HG03571 (cell line): Measurements from ENCODE around the gene PLGRKT.
"Not testable (repeated sequence)": the region's sequence is repeated elsewhere in the genome, so short reads cannot be mapped to it uniquely, and the experiment has no call there.

Source experiments
- ATAC-seq: cut with Tn5 transposase; IDR thresholded peaks from one replicate; pipeline ENCODE4 v1.9.1; 2021; ENCODE audit not compliant: unreplicated experiment

The PLGRKT gene, protein sequence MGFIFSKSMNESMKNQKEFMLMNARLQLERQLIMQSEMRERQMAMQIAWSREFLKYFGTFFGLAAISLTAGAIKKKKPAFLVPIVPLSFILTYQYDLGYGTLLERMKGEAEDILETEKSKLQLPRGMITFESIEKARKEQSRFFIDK

DNA sequence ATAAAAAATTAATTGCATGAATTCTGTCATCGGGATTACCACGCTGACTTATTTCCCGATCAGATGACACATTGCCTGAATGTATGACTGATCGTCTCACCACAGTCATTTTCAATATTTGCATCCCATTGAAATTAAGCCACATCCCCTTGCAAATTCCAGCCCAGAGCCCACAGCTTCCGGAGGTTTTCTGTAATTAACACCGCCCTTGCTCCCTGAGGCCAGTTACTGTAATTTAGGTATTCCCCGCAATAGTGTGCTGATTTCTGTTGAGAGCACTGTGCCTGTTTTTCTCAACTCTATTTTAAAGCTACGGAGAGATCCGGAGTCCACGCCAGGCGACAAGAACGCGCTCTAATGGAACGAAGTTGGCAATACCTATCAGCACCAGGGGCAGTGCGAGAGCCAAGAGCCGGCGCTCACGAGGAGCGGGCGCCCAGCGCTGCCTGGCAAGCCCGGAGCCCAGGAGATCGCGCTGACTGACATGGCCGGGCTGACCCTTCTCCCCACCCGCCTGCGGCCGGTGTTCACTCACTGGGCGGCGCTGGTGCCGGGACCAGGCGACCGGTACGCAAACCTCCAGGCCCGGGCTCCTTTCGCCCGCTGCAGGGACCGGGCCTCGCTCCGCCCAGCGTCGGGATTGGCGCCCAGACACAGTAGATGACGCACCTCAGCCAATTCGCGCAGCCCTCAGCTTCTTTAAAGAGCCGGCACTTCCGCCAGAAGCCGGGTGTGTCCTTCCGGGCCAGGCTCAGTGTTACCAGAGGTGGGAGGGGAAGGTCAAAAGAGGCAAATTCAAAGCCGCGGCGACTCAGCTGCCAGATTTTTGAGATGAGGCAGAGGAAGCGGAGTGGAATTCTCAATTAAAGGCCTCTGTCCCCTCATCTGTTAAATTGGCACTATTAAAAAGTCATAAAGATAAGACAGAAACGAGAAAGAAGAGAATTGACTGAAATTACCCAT lies at the start of gene PLGRKT:
TSS of gene PLGRKT (minus strand) at position 672 of the 963 bp plus-strand sequence. CDS start 5,948 bp downstream, outside the sequence.
- peak; percentile 85 for ATAC-seq

DNA sequence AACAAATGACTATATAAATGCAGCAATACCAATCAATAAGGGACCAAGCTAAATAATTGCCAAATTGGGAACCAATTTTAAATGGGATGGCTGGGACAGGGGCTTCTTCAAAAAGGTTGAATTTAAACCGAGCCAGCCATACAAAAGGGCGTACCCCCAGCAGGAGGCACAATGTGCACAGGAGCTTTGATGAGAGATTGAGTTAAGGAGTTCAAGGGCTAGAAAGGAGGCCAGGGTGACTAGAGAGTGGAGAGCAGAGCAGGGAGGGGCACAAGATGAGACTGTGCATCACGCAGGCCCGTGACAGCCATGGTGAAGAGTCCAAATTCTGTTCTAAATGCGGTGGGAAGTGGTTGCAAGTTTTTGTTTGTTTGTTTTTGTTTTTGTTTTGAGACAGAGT lies 49.3 kb upstream of the PLGRKT start:
- ATAC-seq, result no peak

DNA sequence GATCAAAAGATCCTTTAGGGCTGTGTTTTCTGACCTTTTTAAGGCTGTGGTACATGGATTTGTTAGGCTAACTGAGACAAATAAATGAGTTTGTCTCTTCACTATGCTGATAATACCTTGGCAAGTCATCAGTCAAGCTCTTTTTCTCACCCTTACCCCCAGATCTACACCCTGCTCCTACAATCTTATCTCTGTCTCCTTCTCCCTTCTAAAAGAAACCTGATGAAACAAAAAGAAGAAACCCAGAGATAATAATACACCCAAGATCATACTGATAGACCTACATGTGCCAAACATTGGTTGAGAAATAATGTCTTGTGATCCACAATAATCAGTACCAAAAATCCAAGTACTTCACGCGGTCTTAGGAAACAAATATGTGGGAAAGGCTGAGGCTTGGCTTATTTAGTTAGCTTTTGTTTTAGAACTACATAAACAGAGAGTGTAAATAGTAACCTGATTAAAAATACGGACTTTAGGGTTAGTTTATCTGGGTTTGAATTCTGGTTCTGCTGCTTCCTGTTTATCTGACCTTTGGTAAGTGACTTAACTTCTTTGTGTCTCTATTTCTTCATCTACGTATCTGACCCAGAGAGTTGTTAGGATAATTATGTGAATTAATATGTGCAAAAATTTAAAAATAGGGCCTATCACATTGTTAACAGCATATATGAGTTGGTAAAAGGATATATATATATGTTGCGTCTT lies 47.8 kb upstream of the PLGRKT start:
- no peak for ATAC-seq

DNA sequence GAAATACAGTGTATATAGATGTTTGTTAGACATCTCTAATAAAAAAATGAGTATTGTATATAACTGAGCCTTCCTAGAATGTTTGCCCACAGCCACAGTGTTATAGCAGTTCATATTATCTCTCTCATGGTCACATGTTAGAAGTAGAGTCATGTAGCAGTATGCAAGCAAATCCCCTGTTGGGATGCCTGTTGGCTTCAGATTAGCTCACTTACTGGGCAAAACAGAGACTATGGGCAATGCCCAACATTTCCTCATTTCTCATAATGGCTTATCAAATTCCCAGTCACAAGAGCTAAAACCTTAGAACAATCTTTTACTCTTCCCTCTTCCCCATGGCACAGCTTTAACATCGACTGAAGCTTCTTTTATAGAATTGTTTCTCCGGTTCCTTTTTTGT lies 45.6 kb upstream of the PLGRKT start:
- ATAC-seq, result no peak

DNA sequence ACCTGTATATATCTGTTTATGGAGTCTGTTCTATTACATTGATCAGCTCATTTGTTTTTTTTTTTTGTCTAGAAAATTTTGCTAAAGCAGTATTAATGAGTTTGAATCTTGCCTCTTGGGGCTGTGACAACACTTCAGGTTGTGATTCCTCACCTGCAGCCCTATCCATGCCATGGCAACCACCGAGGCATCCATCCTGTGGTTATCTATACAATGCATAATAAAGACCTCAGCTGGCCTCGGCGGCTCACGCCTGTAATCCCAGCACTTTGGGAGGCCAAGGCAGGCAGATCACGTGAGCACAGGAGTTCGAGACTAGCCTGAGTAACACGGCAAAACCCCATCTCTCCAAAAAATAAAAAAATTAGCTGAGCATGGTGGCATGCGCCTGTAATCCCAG lies 44.5 kb upstream of the PLGRKT start:
- ATAC-seq, result no peak

DNA sequence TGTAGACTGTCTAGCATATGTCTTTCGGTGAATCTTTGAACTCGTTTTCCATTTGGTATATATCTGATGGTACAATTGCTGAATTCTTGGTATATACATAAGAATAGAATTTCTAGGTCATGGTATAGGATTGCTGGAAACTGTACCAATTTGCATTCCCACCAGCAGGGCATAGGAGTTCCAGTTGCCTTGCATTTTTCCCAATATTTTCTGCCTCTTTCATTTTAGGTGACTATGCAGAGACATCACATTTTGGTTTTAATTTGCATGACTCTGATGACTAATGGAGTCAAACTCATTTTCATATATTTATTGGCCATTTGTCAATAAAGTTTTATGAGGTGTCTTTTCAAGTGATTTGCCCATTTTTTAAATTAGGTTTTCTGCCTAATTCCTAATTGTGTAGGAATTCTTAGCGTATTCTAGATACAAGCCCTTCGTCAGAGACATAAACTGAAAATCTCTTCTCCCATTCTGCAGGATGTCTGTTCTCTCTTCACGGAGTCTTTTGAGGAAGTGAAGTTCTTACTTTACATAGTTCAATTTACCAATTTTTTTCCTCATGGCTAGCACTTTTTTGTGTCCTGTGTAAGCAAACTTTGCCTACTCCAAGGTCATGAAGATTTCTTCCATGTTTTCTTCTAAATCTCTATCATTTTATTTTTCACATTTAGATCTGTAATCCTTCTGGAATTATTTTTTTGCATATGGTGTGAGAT lies 43.8 kb upstream of the PLGRKT start:
- no peak for ATAC-seq

DNA sequence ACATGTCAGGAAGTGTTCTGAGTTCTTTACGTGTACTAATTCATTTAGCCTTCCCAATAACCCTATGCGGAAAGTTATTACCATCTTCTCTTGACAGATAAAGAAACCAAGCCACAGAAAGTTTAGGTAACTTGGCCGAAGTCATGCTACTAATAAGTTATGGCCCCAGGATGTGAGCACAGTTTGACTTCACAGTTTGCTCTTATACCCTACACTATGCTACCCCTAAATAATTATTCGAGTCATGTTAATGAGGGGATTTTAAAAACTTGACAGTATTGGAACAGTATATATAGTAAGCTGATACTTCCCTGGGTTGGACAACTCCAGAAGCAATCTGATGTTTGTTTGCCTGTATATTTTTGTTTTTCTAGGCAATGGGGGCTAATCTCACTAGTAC lies 43.2 kb upstream of the PLGRKT start:
- ATAC-seq, result no peak

DNA sequence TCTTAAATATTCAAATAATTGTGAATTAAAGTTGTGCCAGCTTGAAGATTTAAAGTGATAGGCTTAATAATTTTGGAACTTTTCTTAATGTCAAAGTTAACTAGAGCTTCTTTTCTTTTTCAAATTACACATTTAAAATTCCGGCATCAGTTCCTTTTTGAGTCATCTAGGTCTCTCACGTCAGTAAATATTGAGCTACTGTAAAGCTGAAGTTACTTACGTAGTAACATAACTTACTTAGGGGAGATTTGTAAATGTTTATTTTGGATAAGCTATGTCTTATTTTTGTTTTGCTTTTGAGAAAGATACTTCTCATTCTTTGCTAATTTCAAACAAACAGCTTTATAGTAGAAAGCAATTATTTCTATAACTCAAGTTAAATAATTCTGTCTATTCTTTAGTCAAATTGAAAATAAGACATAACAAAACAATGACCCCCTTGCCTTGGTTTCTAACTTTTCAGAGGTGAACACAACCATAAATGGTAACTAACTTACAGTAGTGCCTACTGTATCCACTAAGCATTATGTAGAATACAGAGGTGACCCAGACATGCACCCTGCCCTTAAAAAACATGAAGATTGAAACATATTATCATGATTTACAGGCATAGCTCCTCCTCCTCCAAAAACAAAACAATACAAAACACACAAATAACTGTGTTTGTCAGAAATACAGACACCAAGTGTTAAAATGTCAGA lies 42.4 kb upstream of the PLGRKT start:
- ATAC-seq, result no peak

DNA sequence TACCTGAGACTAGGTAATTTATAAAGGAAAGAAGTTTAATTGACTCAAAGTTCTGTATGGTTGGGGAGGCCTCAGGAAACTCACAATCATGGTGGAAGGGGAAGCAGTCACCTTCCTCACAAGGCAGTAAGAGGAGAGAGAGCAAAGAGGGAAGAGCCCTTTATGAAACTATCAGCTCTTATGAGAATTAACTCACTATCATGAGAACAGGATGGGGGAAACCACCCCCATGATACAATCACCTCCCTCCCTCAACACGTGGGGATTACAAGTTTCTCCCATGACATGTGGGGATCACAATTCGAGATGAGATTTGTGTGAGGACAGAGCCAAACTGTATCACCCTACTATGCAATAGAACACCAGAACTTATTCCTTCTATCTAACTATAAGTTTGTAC lies 40.5 kb upstream of the PLGRKT start:
- ATAC-seq, result no peak

DNA sequence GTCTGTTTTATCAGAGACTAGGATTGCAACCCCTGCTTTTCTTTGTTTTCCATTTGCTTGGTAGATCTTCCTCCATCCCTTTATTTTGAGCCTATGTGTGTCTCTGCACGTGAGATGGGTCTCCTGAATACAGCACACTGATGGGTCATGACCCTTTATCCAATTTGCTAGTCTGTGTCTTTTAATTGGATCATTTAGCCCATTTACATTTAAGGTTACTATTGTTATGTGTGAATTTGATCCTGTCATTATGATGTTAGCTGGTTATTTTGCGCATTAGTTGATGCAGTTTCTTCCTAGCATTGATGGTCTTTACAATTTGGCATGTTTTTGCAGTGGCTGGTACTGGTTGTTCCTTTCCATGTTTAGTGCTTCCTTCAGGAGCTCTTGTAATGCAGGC lies 37.9 kb upstream of the PLGRKT start:
- ATAC-seq, result not testable (repeated sequence)

DNA sequence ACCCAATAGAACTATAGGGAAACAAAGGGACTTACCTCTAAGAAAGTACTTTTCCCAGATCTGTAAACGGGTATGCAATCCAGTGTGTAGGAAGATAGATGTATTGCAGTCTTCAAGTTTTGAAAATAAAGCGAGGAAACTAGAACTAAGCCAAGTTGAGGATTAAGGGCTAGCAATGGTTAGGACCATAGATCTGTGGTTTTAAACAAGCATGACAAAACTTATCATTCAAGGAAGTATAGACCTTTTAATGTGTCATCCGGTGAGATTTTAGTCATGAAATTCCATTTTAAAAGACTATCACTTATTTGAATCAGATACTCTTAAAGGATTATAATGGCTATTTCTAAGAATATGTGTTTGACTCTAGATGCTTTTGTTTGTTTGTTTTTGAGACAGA lies 33.1 kb upstream of the PLGRKT start:
- ATAC-seq, result no peak

DNA sequence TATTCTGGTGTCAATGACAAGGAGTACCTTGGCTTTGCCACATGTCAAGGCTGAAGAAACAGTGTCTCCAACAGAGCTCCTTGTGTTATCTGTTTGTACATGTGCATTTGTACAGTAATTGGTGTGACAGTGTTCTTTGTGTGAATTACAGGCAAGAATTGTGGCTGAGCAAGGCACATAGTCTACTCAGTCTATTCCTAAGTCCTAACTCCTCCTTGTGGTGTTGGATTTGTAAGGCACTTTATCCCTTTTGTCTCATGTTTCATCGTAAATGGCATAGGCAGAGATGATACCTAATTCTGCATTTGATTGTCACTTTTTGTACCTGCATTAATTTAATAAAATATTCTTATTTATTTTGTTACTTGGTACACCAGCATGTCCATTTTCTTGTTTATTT lies 32.4 kb upstream of the PLGRKT start:
- ATAC-seq, result no peak

DNA sequence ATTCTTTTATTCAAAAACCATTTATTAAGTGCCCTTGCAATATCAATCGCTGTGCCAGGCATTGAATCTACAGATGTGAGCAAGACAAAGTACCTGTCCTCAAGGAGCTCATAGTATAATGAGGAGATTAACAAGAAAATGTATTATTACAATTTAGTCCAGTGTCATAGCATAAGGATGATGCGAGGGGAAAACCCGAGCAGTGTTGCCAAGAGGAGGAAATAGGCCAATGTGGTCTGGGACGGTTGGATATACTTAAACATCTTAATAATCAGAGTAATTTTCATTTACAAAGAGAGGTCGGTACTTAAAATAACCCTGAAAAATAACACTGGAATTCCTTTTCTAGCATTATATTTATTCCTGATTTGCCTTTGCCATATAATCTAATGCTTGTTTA lies 31.1 kb upstream of the PLGRKT start:
- ATAC-seq, result no peak

DNA sequence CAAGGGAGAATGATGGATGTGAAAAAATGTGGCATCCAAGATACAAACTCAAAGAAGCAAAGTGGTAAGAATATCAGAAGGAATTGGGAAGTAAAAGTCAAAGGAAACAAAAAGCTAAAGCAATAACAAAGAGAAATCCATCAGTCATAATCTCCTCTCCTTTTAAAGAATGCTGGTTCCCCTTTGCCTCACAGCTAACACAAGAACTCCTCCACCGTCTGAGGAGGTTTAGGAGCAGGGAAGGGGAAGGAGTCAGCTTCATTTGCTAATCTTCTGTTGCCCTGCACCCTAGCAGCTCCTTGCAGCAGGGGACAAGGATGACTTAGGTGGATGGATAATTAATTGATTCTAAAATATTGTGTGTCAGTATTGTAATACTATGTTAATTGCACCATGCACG lies 29.0 kb upstream of the PLGRKT start:
- no peak for ATAC-seq

DNA sequence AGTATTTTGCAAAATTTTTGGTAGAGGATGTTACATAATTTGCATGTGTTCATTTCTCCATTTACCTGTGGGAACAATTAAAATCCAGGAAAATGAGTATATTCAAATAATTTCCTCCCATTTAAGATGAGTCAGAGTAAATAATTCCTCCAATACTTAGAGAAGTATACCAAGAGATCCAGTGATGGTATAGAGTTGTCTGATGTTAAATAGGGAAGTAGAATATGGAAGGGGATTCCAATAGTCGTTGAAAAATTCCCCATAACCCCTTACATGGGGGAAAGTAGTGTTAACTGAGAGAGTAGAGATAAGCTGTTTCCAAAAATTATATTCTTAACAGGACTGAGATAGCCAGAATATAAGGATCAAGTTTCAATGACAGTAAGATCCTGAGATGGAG lies 28.3 kb upstream of the PLGRKT start:
- no peak for ATAC-seq

DNA sequence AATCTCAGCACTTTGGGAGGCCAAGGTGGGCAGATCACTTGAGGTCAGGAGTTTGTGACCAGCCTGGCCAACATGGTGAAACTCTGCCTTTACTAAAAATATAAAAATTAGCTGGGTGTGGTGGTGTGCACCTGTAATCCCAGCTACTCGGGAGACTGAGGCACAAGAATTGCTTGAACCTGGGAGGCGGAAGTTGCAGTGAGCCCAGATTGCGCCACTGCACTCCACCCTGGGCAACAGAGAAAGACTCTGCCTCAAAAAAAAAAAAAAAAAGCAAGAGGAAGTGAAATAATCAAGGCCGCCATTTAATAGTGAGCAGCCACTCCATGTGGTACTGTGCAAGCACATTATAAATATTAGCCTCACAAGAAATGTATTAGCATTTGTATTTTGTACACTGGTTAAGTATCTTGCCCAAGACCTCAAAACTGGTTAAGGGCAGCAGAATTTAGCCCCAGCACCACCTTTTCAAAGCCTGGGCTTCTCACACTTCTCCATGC lies 27.2 kb upstream of the PLGRKT start:
- ATAC-seq, result not testable (repeated sequence)

DNA sequence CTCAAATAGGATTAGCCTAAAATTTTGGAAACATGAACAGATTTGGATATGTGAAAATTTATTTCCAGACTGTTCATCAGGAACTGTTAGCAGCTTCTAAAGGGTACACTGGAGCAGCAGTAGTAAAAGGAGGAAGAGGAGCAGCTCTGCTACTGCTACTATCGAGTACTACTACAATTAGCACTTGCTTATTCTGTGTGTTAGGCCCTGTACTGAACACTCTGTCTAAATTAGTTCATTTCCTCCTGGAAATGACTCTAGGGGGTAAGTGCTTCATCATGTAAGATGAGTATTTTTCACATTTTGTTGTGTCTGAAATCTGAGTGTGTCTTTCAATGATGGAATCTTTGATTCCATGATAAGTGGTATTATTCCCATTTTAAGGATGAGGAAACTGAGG lies 22.4 kb upstream of the PLGRKT start:
- no peak for ATAC-seq

DNA sequence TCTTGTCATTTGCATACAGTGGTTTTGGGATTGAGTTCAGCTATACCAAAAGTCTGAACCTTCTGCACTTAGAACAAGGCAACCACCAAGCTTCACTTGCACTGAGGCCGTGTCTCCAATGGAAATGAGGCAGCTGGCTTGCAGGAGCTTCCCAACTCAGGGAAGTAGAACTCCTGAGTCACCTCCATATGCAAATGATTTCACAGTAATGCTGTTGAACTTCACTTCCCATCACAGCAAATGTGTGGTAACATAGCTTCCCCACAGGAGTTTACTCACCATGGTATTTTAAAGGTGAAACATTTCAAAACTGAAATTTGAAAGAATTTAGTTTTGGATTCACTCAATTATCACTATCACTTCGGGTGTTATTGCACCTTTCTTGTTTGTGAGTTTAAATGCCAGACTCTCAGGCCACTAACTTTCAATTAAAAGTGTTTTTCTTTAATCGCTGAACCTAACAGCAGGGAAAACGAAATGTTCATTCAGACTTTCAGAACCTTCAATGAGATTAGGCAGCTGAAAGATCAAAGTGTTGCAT lies 21.6 kb upstream of the PLGRKT start:
- ATAC-seq, result peak; percentile 56

DNA sequence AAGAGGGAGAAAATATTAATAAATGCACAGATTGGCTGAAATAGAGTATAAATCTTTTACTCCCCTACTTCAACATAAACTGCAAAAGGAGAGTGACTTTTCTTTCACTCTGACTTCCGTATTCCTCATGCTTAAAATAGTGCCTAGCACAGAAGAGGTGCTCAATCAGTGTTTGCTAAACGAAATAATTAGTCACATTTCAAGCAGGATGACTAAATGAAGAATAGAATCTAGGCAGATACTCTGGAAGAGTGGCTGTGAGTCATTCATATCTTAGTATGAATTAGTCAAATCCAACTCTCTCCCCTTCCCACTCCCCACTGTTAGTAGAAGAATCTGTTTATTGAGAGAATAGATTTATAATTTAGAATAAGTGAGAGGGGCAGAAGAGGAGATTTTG lies 17.5 kb upstream of the PLGRKT start:
- ATAC-seq, result no peak

DNA sequence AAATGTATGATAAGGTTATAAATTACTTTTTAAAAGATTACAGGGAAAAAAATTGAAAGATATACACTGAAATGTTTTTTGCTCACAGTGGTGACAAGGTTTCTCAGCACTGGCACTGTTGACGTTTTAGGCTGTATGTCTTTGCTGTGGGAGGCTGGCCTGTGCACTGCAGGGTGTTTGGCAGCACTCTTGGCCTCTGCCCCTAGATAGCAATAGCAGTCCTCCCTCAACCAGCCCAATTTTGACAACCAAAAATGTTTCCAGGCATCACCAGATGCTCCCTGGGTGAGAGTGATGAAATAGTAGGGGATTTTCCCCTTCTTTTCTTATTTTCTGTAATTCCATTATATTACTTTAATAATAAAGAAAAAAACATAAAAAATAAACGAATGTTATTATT lies 15.9 kb upstream of the PLGRKT start:
- no peak for ATAC-seq
